NB4 (cell line): Measurements from ENCODE around the gene RNF17.

Source experiments
- DNase-seq: peaks from one replicate; pipeline ENCODE4 v3.0.0; 2010; ENCODE audit warnings: low read depth
- H3K4me3 ChIP-seq: one replicate; pipeline ENCODE4 v1.5.1; 2011; ENCODE audit warnings: mild to moderate bottlenecking, low read depth, low read length, moderate library complexity
- CTCF ChIP-seq: IDR thresholded peaks from one replicate; pipeline ENCODE4 v1.5.1; 2012; ENCODE audit warnings: low read depth, low read length
- MYC ChIP-seq: IDR thresholded peaks from 2 replicates; pipeline ENCODE4 v1.6.1; 2011; ENCODE audit warnings: low read depth, low read length
- POLR2A ChIP-seq: IDR thresholded peaks from 2 replicates; pipeline ENCODE4 v1.6.1; 2011; ENCODE audit warnings: mild to moderate bottlenecking; ENCODE audit not compliant: insufficient read length; ENCODE audit errors: extremely low read depth
- TF ChIP-seq, protein P1 (sequence below): IDR thresholded peaks from 2 replicates; pipeline ENCODE4 v1.6.1; 2011; ENCODE audit warnings: low read depth, low read length

RNF17 gene

GRCh38 chr13:24861617-24862362 lies 97.8 kb downstream of the RNF17 start:
- TF ChIP-seq MYC, result no peak
- TF ChIP-seq POLR2A, result no peak
- TF ChIP-seq CTCF, result no peak
- TF ChIP-seq, protein P1, sequence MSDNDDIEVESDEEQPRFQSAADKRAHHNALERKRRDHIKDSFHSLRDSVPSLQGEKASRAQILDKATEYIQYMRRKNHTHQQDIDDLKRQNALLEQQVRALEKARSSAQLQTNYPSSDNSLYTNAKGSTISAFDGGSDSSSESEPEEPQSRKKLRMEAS, result no peak
- H3K4me3 ChIP-seq, result no peak overlapping the region
- DNase-seq, result no peak

GRCh38 chr13:24863748-24864540 lies 100.0 kb downstream of the RNF17 start:
- no peak overlapping the region for H3K4me3 ChIP-seq
- no peak for DNase-seq
- no peak for TF ChIP-seq CTCF
- TF ChIP-seq POLR2A, result no peak
- TF ChIP-seq, protein P1, result no peak
- TF ChIP-seq MYC, result no peak

DNA sequence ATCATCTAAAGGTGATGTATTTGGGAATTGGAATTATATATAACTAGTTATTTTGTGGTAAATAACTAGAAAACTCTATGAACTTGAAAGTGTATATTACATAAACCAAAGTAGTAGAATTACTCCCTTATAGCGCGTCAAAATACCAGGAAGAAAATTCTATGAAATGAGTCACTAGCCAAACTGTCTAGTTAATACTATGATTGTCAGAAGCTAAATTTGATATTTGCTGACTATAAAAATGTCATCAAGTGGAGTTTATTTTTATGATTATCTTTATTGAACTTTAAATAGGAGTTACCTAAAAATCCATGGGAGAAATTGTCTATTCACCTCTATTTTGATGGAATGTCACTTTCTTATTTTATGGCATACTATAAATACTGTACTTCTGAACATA lies 100.6 kb downstream of the RNF17 start:
- TF ChIP-seq MYC (no peak), CTCF (no peak), POLR2A (no peak)
- TF ChIP-seq, protein P1, result no peak
- H3K4me3 ChIP-seq, result no peak overlapping the region
- DNase-seq, result no peak

GRCh38 chr13:24865163-24865953 lies 101.4 kb downstream of the RNF17 start:
- peak; percentile 21 for DNase-seq

DNA sequence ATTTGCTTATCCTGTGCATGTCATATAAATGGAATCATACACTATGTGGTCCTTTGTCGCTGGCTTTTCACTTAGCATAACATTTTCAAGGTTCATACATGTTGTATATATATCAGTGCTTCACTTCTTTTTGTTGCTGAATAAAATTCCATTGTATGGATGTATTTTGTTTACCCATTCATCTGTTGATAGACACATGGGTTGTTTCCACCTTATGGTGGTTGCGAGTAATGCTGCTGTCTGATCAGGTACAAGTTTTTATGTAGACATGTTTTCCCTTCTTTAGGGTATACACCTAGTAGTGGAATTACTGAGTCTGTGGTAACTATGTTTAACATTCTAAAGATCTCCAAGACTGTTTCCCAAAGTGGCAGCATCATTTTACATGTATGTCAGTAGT lies 102.5 kb downstream of the RNF17 start:
- H3K4me3 ChIP-seq, result no peak overlapping the region
- no peak for DNase-seq
- TF ChIP-seq CTCF (no peak), MYC (no peak), POLR2A (no peak)
- TF ChIP-seq, protein P1, result no peak

More at GRCh38 chr13:24865163-24865953, 101.4 kb downstream of the RNF17 start:
- no peak overlapping the region for H3K4me3 ChIP-seq
- TF ChIP-seq, protein P1, result no peak
- TF ChIP-seq CTCF, result peak; percentile 5
